NCI-H69 (cell line): ENCODE measurements around the gene EHD1.
"Not testable (repeated sequence)": the region's sequence is repeated elsewhere in the genome, so short reads cannot be mapped to it uniquely, and the experiment has no call there.

ENCODE experiments used
- DNase-seq: peaks from one replicate; lab custom pipeline; 2025; lab: John Stamatoyannopoulos, UW

EHD1 gene

DNA sequence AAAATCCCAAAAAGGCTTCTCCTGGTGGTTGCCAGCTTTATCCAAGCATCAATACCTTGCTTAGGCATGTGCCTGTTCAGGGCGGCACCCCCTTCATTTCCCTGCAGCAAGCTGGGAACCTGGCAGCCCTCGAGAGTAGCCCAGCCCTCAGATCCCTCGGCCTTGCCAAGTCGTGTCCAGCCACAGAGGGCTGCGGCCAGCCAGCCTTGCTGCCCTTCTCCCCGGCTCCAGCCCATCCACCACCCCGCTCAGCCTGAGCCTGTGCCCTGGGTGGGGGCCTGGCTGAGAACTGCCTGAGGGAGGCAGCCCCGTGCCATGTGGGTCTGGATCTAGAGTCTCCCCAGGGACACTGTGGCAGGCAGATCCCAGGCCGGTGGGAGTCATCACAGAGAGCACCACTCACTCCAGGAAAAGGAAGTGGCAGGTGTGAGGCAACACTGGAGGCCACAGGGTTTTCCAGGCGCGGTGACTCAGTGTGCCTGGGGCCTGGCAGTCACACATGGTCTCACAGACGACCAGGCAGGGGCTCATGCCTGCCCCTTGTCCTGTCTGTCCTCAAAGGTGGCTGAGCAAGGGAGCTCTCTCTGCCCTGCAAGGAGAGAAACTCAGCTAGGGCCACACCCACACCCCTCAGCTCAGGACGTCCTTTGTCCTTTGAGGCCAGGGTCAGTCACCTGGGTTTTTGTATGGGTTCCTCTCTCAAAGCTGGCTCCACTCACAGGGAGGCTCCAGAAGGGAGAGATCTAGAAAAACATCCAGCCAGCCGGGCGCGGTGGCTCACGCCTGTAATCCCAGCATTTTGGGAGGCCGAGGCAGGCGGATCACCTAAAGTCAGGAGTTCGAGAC is 21.8 kb downstream of the EHD1 start:
- DNase-seq = peak; percentile 17

DNA sequence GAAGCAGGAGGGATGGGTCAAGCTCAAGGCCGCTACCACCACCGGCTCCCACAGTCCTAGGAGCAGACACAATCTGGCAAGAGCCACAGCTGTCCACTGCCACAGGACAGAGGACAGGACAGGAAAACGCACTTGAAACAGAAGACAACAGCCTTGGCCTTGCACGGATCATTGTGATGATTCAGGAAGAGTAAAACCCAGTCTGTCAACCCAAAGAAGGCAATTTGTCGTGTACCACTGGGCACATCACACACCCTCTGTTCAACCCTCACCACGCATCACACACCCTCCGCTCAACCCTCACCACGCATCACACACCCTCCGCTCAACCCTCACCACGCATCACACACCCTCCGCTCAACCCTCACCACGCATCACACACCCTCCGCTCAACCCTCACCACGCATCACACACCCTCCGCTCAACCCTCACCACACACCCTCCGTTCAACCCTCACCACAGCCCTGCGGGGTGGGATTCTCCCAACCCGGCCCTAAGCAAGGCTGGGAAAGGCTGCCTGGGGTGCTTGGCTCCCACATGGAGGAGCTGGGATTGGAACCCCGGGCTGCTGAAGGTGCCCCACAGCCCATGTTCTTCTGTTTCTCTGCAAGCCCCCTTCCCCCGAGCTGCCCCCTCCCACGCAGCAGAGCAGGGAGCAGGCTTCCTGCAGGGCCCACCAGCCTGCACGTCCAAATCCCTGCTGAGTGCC is 22.7 kb downstream of the EHD1 start:
- no peak for DNase-seq

DNA sequence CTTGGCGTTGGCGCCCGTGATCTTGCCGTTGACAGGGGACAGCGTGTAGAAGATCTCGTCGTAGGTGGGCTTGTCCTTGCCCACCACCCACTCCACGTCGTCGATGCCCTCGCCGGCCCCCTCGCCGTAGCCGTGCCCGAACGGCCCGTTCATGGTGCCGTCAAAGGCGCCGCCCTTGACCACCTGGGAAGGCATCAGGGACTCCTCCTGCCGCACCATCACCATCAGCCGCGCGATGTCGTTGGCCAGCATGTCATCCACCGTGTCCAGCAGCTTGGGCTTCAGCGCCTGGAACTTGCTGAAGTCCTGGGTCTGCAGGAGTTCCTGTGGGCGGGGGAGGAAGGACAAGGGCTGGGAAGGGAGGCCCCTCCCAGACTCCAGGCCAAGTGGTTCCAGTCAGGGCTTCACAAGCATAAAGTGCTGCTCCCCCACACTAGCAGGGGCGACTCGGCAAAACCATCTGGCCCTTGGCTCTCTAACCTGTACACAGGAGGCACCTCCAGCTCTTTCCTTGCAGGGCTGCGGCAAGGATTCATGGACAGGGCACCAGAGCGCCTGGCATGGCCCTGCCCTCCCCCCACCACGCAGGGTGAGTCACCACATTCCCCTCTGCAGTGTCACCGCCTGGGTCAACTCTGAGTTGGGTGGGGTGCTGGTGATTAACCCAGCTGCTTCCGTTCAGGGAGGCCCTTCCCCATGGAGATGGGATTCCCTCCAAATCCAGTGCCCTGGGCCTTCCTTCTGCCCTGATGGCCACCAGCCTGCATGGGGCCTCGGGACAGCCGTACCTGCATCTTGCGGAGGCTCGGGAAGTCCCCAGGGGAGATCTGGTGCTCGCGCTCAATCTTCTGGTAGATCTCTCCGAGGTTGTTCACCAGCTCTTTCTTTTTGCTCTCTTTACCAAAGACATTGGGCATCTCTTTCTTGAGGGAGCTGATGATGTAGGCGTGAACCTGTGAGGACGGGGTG is 23.6 kb downstream of the EHD1 start:
- DNase-seq = no peak

DNA sequence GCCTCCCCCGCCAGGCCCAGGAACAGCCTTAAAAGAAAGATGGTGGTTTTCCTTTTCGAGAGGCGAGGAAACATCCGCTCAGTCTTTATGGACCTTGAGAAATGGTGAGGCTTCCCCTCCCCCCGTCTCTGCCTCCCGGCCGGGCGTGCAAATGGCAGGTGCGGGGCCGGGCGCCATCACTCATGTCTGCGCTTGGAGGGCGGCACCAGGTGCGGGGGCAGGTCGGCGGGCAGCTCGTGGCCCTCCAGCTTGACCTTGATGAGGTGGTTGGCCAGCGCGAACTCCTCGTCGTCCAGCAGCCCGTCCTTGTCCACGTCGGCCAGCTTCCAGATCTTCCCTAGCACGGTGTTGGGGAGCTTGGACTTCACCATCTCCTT is 24.3 kb downstream of the EHD1 start:
- no peak for DNase-seq

GRCh38 chr11:64853709-64854108 is 24.7 kb downstream of the EHD1 start:
- DNase-seq = no peak

DNA sequence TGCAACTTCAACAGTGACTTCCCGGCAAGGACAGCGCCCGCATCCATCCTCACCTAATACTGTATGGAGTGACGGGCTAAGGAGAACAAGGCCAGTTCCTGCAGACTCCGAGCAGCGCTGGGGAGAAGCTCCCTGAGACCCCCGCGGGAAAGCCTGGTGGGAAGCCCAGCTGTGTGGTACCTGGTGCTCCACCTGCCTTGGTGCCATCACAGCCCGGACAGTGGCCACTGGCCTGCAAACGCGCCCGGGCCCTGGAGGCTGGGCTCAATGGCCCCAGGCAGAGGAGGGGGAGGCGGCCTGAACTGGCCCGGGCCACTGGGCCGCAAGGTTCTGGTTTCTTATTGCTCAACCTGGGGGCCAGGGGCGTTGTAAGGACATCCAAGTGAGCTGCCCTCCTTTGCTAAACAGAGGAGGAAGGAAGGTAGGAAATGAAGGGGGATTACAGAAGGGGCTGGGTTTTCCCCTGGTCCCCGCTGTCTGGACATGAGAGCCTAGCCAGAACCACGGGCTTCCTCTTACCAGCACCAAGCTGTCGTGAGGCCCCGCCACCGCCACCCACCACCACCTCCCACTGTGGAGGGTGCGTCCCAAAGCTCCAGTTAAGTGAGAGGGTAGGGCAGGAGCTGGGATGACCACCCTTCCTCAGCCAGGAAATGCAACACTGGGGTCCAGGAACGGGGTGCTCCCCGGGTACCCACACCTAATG is 25.5 kb downstream of the EHD1 start:
- DNase-seq = no peak

DNA sequence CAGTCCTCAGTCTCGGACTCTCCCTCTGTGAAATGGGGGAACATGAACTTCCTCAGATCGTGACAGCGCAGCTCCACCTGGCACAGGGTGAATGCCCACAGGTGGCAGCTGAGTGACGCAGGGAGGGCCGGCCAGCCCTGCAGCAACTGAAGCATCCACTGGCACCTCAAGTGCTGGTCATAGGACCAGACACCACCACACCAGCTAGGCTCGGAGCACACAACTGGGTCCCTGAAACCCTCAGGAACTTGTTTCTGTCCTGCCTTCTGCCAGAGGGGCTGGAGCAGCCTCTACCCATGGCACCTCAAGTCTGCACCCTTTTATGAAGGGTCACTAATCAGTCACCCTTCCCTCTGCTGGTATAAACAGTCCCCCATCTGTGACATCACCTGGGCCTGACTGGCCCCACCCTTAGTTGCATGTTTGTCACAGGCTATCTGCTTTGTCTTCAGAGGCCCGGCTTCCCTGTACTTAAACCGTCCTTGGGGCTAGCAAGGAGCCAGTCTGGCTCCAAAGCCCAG is 26.5 kb downstream of the EHD1 start:
- DNase-seq = no peak

- peak; percentile 43 for DNase-seq
Observed at GRCh38 chr11:64850979-64851567, 27.3 kb downstream of the EHD1 start.

GRCh38 chr11:64849598-64850356 is 28.6 kb downstream of the EHD1 start:
- peak; percentile 55 for DNase-seq

GRCh38 chr11:64848826-64849597 is 29.4 kb downstream of the EHD1 start:
- DNase-seq = peak; percentile 79

DNA sequence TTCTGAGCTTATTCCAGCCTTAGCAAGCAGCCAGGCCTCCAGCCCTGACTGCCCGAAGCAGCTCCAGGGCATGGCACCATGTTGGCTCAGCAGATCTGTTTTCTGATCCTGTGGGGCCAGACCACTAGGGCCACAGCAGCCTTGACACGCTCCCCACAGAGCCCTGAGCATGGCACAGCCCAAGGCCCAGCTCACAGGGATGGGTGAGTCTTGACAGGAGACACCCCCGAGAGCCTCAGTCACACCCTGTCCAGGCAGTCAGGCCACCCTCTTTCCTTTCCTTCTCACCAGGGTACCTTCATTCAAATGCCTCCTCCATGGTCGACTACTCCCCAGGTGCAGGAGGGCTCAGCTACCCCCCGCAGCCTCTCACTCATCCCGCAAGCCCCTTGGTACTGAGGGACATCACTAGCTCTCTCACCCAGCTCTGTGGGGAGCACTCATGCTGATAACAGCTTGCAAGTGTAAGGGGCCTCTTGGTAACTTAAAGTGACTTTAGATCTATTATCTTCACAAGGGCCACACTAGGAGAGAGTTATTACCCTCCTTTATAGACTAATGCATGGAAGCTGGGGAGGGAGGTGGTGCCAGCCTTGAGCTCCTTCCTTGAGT is 30.1 kb downstream of the EHD1 start:
- no peak for DNase-seq

DNA sequence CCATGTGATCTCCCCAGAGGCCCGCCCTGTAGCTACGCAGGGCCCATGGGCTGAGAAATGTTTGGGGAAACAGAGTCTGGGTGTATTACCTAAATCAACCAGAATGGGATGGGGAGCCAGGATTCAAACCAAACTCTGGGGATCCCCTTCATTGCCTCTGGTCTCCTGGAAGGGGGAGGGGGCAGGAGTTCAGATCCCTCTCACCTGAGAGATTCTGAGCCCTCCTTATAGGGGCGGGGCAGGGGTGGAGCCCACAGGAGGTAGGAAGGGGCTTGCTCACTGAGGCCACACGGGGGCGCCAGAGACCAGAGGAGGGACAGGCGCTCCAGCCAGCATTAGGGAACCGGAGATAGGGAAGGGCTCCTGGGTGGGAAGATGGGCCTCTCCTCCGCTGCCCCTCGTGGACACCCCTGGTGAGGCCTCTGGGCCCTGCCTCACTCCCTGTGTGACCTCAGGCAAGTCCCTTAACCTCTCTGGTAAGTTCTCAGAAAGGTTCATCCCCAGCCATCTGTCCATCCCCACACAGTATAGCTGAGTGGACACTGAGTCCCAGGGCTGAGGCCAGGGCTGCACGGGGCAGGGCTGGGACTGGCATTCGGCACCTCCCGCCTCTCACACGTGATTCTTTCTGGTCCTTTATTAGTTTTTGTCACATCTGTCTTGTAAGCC is 31.3 kb downstream of the EHD1 start:
- DNase-seq = peak; percentile 93

DNA sequence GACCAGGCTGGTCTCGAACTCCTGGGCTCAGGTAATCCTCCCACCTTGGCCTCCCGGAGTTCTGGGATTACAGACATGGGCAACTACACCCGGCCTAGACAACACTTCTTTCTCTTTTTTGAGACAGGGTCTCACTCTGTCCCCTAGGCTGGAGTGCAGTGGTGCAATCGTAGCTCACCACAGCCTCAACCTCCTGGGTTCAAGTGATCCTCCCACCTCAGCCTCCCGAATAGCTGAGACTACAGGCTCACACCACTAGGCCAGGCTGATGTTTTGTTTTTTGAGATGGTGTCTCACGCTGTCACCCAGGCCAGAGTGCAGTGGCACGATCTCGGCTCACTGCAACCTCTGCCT is 32.7 kb downstream of the EHD1 start:
- DNase-seq = not testable (repeated sequence)

DNA sequence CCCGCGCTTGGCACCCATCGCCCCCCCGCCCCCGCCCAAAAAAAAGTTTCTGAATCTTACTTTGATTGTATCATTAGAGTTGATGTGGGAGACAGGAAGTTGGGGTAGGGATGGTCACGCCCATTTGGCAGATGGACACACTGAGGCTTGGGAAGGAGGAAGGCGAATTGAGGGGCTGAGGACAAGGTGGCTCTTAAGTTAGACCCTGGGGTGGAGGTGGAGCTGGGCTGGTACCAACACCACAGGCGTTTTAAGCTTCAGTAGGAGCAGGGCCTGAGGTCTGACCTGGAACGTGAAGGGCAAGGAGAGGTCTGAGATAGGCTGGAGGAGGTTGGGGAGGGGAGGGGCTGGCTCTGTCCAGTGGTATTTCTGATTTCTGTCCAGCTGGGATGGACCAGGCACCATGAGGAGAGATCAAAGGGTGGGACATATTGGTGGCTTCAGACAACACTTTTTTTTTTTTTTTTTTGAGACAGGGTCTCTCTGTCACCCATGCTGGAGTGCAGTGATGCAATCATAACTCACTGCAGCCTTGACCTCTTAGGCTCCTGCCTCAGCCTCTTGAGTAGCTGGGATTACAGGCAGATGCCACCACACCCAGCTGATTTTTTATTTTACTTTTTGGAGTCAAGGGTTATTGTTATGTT is 33.2 kb downstream of the EHD1 start:
- DNase-seq = no peak

DNA sequence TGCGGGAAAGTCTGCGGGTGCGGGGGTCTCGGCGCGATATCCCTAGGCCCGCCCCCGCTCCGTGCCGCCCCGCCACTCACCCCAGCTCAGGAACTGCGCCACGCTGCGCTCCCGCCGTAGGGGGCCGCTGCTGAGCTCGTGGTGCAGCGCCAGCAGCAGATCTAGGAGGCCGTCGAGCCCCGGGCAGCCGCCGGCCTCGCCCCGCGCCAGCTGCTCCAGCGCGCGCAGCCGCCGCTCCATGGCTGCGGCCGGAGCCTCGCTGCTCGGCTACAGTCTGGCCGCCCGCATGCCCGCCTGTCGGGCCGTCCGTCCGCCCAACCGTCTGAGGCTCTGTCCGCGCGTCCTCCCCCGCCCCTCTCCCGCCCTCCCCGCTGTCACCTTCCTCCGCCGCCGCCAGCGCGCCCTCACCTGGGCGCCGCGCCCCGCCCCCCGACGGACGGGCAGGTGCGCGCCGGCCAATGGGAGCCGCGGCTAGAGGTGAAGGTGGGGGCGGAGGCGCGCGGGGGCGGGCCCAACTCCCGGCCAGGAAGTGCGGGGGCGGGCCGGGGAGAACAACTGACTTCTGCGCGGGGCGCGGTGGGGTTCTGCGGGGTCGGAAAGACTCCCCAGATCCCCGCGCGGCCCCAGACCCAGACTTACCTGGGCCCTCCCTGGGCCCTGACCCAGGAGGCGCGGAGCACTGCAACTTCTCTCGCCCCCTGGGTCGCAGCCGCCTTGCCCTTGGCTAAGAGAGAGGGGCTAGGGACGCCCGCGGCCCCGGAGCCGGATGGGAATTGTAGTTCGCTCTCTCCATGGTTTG is 33.9 kb downstream of the EHD1 start, which contains the start of gene CDC42BPG:
Gene CDC42BPG, minus strand, starts transcription at position 324 of the 799 bp plus-strand sequence. Its CDS starts 84 bp downstream, at position 240.
- DNase-seq = peak; percentile 98

GRCh38 chr11:64843686-64844329 is 34.6 kb downstream of the EHD1 start:
- DNase-seq = peak; percentile 78
